Loucy (cell line): Measurements from ENCODE around the gene CTRB2.

Source experiments
- H2AFZ ChIP-seq: fragments of 200-600 bp; sonication (generic); 2 replicates; pipeline ENCODE4 v1.6.0; 2016; ENCODE audit warnings: antibody characterized with exemption, mild to moderate bottlenecking, low read length, moderate library complexity
- H3F3A ChIP-seq: fragments of 200-600 bp; 2 replicates; pipeline ENCODE4 v1.6.0; 2016; ENCODE audit warnings: antibody characterized with exemption, low read depth, mild to moderate bottlenecking
- H3K27me3 ChIP-seq: fragments of 200-600 bp; sonication (generic); 2 replicates; pipeline ENCODE4 v1.6.1; 2014; ENCODE audit warnings: low read length, mild to moderate bottlenecking; ENCODE audit not compliant: insufficient read depth, poor library complexity, severe bottlenecking
- H3K36me3 ChIP-seq: fragments of 200-600 bp; sonication (generic); 2 replicates; pipeline ENCODE4 v1.6.1; 2016; ENCODE audit warnings: low read length; ENCODE audit not compliant: insufficient read depth
- H3K4me1 ChIP-seq: fragments of 200-600 bp; sonication (generic); 2 replicates; pipeline ENCODE4 v1.5.1; 2014; ENCODE audit warnings: low read length, mild to moderate bottlenecking; ENCODE audit not compliant: insufficient read depth, poor library complexity, severe bottlenecking
- H3K4me2 ChIP-seq: fragments of 200-600 bp; sonication (generic); 2 replicates; pipeline ENCODE4 v1.6.0; 2014; ENCODE audit warnings: antibody characterized with exemption, low read length, low read depth, mild to moderate bottlenecking; ENCODE audit not compliant: poor library complexity, severe bottlenecking
- H3K4me3 ChIP-seq: fragments of 200-600 bp; sonication (generic); 2 replicates; pipeline ENCODE4 v1.5.1; 2014; ENCODE audit warnings: low read length, mild to moderate bottlenecking, mixed read lengths; ENCODE audit not compliant: poor library complexity, severe bottlenecking
- H3K79me2 ChIP-seq: fragments of 200-600 bp; sonication (generic); 2 replicates; pipeline ENCODE4 v1.6.1; 2014; ENCODE audit warnings: low read length; ENCODE audit not compliant: insufficient read depth
- H3K9ac ChIP-seq: fragments of 200-600 bp; sonication (generic); 2 replicates; pipeline ENCODE4 v1.6.0; 2014; ENCODE audit warnings: mild to moderate bottlenecking, low read depth, low read length, moderate library complexity; ENCODE audit not compliant: poor library complexity, severe bottlenecking
- H3K9me2 ChIP-seq: fragments of 200-600 bp; sonication (generic); replicated peaks from 2 replicates; pipeline ENCODE4 v1.6.1; 2016; ENCODE audit warnings: low read depth, low read length, mixed read lengths
- H3K9me3 ChIP-seq: fragments of 200-600 bp; sonication (generic); 2 replicates; pipeline ENCODE4 v1.6.1; 2014; ENCODE audit warnings: mild to moderate bottlenecking, antibody characterized with exemption, low read length, low read depth; ENCODE audit not compliant: insufficient read depth
- H4K20me1 ChIP-seq: fragments of 200-600 bp; sonication (generic); 2 replicates; pipeline ENCODE4 v1.6.0; 2014; ENCODE audit warnings: antibody characterized with exemption, low read length, mild to moderate bottlenecking; ENCODE audit not compliant: insufficient read depth, poor library complexity, severe bottlenecking
- EZH2phosphoT487 ChIP-seq: fragments of 200-600 bp; IDR thresholded peaks from 2 replicates; pipeline ENCODE4 v1.6.1; 2018; ENCODE audit warnings: antibody characterized with exemption, mild to moderate bottlenecking, moderate library complexity, borderline replicate concordance
- TF ChIP-seq, protein P1 (sequence below): fragments of 200-600 bp; sonication (generic); conservative IDR thresholded peaks from 2 replicates; pipeline ENCODE4 v1.5.1; 2014; ENCODE audit warnings: mild to moderate bottlenecking, antibody characterized with exemption, low read length

Gene CTRB2

DNA sequence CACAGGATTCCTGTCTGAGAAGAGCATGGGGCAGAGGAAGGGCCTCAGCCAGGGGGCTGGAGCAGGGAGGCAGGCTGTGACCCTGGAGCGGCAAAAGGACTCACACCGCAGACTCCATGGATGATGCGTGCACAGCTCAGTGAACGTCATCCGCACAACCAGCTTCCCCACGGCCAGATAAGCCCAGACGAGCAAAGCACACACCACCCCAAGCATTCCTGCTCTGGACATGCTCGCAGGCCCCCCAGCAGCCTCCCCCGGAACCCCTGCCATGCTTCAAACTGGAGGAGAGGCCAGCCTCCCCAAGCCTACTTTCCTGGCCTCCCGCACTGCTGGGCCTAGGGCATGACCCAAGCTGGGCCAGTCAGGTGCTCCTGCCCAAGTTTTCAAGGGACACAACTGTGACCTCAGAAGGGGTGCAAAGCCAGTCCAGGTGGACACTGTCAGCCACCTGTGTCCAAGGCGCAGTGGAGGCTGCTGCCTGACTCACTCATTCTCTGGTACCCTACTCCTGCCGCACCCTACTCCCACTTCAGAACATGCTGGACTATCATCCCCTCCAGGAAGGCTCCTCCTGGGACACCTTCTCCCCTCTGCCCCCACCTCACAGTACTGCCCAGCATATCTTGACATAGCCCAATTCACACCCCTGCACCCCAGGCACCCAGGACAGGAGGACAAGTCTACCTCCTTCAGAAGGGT lies 39.7 kb upstream of the CTRB2 start:
- no peak overlapping the region for H3K4me3 ChIP-seq
- H3K4me1 ChIP-seq: peaks cover 10% of the 10 kb centered on the region
- no peaks in the 10 kb centered on the region for H3K9me3 ChIP-seq
- no peaks in the 10 kb centered on the region for H4K20me1 ChIP-seq
- TF ChIP-seq EZH2phosphoT487: no peak
- TF ChIP-seq, protein P1, sequence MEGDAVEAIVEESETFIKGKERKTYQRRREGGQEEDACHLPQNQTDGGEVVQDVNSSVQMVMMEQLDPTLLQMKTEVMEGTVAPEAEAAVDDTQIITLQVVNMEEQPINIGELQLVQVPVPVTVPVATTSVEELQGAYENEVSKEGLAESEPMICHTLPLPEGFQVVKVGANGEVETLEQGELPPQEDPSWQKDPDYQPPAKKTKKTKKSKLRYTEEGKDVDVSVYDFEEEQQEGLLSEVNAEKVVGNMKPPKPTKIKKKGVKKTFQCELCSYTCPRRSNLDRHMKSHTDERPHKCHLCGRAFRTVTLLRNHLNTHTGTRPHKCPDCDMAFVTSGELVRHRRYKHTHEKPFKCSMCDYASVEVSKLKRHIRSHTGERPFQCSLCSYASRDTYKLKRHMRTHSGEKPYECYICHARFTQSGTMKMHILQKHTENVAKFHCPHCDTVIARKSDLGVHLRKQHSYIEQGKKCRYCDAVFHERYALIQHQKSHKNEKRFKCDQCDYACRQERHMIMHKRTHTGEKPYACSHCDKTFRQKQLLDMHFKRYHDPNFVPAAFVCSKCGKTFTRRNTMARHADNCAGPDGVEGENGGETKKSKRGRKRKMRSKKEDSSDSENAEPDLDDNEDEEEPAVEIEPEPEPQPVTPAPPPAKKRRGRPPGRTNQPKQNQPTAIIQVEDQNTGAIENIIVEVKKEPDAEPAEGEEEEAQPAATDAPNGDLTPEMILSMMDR: no peak
- H3K9ac ChIP-seq: no peak overlapping the region
- no peak overlapping the region for H2AFZ ChIP-seq
- no peak overlapping the region for H3K4me2 ChIP-seq
- H3K27me3 ChIP-seq: no peaks in the 10 kb centered on the region
- H3F3A ChIP-seq: no peaks in the 10 kb centered on the region
- H3K9me2 ChIP-seq: no peaks in the 10 kb centered on the region
- no peaks in the 10 kb centered on the region for H3K79me2 ChIP-seq
- no peaks in the 10 kb centered on the region for H3K36me3 ChIP-seq

DNA sequence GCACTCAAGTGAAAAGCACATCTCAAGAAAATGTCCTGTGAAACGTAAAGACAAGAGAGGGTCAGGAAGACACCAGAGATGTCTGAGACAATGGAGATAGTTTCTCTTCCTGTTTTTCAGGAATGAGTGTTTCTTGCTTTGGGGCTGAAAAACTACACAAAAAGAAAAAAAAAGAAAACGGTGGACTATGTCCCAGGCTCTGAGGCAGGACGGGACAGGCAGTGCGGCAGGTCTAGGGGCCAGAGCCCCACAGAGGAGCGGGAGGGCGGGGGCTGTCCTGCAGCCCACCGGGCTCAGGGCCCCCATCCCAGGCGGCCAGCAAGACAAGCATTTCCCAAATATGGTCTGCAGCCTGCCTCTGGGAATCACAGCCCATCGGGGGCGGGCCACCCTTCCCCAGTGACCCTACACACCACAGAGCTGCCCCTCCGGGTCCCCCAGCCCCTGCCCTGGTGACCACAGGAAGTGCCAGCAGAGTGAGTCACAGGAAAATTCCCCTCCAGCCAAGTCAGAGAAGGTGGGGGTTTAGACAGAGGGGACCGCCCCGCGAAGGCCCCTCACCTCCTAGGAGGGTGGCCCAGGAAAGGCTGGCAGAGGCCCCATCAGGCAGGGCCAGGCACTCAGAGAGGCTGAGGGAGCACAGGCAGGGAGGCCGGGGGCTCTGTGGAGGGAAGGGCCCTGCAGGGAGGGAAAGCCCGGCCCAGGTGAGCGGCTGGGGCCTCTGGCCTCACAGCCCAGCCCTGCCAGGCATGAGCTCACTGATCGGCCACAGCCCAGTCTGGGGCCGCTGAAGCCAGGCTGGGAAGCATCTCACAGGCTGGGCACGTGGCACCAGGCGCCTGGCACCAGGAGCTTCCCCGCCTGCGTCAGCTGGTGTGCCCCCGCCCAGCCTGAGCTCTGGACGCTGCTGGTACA lies 38.1 kb upstream of the CTRB2 start:
- Histone ChIP-seq H3K27me3 (no peaks in the 10 kb centered on the region), H2AFZ (no peak overlapping the region), H3K79me2 (no peaks in the 10 kb centered on the region), H3K9me3 (no peaks in the 10 kb centered on the region), H3K4me1 (peaks cover 10% of the 10 kb centered on the region), H3F3A (no peaks in the 10 kb centered on the region), H3K4me3 (no peak overlapping the region), H3K4me2 (no peak overlapping the region), H3K9ac (no peak overlapping the region), H3K36me3 (no peaks in the 10 kb centered on the region), H4K20me1 (no peaks in the 10 kb centered on the region), H3K9me2 (no peaks in the 10 kb centered on the region)
- TF ChIP-seq, protein P1: no peak
- TF ChIP-seq EZH2phosphoT487: no peak

DNA sequence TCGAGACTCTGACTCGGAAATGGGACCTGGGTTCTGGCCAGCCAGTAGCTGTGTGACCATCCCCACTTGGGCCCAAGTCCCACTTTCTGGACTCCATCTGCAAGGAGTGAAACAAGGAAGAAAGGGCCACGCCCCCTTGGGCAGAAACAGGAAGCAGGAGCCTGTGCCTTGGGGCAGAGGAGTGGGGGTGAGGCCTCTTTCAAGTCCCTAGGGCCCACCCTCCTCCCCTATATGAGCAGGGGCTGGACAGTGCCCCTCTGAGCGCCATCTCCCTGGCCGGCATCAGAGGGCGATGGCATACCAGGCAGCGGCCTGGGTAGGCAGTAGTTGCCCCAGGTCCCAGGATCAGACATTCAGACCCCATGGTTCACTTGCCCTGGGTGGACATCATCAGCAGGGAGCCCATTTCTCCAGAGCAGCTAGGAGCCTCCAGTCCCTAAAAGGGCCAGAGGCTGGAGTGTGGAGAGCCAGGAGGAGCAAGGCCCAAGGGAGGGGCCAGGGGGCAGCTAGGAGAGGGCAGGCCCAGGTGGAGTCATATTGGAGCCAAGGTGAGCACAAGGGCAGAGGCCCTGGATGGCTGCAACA lies 37.4 kb upstream of the CTRB2 start:
- Histone ChIP-seq H3K4me2 (no peak overlapping the region), H3K4me1 (peaks cover 10% of the 10 kb centered on the region), H3K9me2 (no peaks in the 10 kb centered on the region), H3K79me2 (no peaks in the 10 kb centered on the region), H3K9ac (no peak overlapping the region), H3F3A (no peaks in the 10 kb centered on the region), H3K9me3 (no peaks in the 10 kb centered on the region), H3K4me3 (no peak overlapping the region), H3K36me3 (no peaks in the 10 kb centered on the region), H4K20me1 (no peaks in the 10 kb centered on the region), H2AFZ (no peak overlapping the region), H3K27me3 (no peaks in the 10 kb centered on the region)
- no peak for TF ChIP-seq EZH2phosphoT487
- TF ChIP-seq, protein P1: peak; percentile 42; the same call in 1 of the 2 replicates
